HG02884 (cell line): ENCODE results near the gene COQ3.

ENCODE experiments used
- ATAC-seq: cut with Tn5 transposase; IDR thresholded peaks from one replicate; pipeline ENCODE4 v1.9.1; 2021; ENCODE audit warnings: mild to moderate bottlenecking, moderate library complexity; ENCODE audit not compliant: unreplicated experiment

Gene COQ3, protein sequence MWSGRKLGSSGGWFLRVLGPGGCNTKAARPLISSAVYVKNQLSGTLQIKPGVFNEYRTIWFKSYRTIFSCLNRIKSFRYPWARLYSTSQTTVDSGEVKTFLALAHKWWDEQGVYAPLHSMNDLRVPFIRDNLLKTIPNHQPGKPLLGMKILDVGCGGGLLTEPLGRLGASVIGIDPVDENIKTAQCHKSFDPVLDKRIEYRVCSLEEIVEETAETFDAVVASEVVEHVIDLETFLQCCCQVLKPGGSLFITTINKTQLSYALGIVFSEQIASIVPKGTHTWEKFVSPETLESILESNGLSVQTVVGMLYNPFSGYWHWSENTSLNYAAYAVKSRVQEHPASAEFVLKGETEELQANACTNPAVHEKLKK

DNA sequence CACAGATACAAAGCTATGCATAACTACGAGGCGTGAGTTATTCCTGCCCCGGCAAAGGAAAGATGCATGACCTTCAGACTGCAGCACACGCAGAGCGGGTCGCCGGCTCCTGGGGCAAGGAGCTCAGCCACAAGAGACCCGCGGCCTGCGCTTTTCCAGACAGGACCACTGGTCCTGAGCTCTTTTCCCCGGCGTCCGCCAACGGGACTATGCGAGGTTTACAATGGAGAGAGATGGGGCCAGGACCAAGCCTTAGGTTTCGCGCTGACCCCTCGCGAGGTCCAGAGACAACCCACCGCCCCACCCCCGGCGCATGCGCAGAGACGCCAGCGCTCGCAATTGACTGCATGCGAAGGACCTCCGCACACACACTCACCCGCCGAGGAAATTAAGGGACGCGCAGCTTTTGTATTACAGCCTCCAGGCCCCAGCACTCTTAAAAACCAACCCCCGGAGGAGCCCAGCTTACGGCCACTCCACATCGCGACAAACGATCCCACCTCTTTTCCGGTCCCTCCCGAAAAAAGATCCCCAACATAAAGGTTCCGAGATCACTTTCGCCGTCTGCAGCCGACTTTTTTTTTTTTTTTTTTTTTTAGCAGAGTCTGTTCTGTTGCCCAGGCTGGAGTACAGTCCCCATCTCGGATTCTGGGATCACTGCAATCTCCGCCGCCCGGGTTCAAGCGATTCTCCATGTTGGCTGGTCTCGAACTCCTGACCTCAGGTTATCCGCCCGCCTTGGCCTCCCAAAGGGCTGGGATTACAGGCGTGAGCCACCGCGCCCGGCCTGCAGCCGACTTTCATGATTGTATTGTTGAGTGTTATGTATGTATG, at the start of gene COQ3:
COQ3 (minus strand) TSS at position 498 of the 834 bp plus-strand sequence; CDS start at position 482, 16 bp downstream.
- ATAC-seq: peak; percentile 68

DNA sequence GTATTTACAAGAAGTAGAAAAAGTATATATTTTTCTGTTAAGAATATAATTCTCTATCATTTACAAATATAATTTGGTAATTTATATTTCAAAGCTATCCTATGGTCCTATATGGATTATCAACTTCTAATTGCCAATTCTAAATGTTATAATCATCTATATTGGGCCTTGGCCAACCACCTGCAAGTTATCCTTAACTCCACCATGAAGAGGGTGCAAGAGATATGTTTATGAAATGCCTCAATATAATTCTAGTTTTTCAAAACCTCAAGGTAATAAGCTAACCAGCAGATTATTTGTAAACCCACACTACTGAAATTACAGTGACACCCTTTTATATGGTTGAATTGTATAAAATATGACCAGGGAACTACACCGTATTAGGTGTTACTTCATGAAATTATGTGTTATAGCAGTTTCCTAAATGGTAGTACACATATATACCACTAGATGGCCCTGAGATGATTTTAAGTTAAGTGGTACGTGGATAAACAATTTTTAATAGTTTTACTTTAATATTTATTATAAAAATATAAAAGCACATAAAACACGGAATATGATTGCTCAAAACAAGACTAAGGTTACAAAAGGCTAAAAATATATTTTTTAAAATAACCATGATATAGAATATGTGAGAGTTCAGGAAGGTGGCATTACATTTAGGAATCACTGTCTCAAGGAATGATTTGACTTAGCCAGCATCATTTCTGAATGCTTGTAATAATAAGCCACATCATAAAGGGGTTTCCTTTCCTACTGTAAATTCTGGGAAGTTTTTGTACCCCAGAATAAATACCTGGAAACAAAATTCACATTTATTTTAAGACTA, 40.9 kb upstream of the COQ3 start:
- peak; percentile 71 for ATAC-seq

DNA sequence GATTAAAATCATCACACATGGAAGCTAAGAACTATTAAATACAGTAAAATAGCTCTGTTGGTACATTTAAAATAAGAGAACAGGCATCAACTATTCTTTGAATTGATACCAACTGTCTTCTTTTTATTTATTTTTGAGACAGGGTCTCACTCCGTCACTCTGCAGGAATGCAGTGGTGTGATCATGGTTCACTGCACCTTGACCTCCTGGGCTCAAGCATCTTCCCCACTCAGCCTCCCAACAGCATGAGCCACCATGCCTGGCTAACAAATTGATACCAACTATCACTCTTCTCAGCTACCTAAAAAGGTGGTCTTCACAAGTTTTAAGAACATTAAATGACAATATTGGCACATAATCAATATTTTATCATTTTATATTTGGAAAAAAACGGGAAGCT, 38.9 kb upstream of the COQ3 start:
- no peak for ATAC-seq

DNA sequence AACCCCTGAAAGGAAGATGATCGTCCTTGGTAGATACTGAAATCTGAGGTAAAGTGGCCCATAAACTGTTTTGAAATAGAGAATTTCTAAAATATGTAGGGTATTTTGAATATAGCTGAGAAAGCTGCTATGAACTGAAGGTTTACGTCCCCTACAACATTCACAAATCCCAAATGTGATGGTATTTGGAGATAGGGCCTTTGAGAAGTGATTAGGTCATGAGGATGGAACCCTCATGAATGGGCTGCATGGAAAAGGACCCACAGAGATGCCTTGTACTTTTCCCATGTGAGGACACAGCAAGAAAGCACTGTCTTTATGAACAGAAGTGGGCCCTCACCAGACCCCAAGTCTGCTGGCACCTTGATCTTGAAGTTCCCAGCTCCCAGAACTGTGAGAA, 37.9 kb upstream of the COQ3 start:
- no peak for ATAC-seq

GRCh38 chr6:99427988-99428387, 34.0 kb upstream of the COQ3 start:
- ATAC-seq: no peak

DNA sequence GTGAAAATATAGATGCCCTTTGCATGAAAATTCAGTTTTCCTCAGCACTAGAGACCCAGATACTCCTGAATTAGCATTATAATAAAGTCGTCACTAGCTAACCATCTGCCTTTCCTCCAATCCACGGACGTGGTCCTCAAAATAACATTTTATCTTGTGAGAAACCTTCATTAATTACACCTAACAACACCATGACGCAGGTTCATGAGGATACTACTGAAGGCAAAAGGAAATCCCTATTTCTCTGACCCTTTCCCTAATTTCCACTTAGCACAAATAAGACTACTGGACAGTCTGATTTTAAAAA, 32.4 kb upstream of the COQ3 start:
- ATAC-seq: no peak

GRCh38 chr6:99425647-99426450, 31.9 kb upstream of the COQ3 start:
- peak; percentile 43 for ATAC-seq

- peak; percentile 88 for ATAC-seq
Measured at GRCh38 chr6:99424761-99425646, 31.0 kb upstream of the COQ3 start, which contains the start of gene PNISR. Gene PNISR (minus strand): TSS chr6:99425308. CDS start chr6:99414659, 10,649 bp downstream.

- no peak for ATAC-seq
Measured at GRCh38 chr6:99424022-99424421, 30.0 kb upstream of the COQ3 start.

DNA sequence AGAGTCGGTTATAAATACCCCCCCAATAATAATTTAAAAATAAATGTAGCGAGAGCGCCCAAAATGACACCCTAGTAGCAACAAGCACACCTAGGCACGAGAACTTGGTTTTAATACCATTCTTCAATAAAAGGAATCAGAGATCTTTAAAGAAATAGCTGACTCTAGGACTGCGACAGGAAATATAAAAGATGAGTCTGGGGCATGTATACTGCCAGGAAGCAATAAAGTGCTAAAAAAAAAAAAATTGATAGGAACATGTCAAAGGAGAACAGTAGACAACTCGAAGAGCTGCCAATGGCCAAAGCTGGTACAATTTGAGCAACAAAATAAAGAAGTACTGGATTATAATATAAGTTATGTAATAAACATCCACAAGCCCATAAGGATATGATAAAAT, 28.9 kb upstream of the COQ3 start:
- no peak for ATAC-seq

DNA sequence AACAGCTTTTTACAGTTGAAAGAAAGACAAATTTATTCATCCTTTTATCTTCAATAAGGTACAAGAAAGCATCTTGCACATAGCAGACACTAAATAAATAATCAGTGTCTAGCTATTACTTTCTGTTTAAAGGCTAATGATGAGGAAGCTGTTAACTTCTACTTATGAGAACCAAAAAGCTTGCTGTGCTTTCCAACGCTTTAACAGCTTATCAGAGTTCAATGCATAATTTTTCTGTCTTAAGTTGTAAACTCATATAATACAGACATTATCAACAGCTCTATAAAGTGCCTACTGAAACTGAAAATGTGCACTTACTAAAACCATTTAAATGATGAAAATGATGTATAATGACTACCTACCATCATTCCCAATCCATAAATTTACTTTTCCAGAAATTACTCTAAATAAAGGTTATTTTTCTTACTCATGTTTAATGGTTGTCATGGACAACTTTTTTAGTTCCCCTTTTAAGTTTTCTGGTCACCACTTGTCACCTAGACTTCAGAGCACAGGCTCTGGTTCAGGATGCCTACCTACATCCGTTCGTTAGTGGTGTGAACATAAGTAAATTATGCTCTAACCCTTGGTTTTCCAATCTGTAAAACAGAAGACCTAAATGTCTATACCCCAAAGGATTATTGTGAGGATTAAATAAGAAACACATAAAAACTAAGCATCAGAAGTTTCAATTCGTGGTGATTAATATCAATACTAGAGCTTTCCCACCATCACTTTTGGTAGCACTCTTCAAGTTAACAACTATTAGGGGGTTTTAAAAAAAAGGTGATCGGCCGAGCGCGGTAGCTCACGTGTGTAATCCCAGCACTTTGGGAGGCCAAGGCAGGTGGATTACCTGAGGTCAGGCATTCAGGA, 23.1 kb upstream of the COQ3 start:
- peak; percentile 78 for ATAC-seq

GRCh38 chr6:99416226-99416625, 22.2 kb upstream of the COQ3 start:
- no peak for ATAC-seq

- no peak for ATAC-seq
Measured at GRCh38 chr6:99415446-99415845, 21.5 kb upstream of the COQ3 start.

- no peak for ATAC-seq
Measured at GRCh38 chr6:99412065-99412464, 18.1 kb upstream of the COQ3 start.

- ATAC-seq: no peak
Measured at GRCh38 chr6:99409672-99410071, 15.7 kb upstream of the COQ3 start.

GRCh38 chr6:99407076-99407475, 13.1 kb upstream of the COQ3 start:
- no peak for ATAC-seq

DNA sequence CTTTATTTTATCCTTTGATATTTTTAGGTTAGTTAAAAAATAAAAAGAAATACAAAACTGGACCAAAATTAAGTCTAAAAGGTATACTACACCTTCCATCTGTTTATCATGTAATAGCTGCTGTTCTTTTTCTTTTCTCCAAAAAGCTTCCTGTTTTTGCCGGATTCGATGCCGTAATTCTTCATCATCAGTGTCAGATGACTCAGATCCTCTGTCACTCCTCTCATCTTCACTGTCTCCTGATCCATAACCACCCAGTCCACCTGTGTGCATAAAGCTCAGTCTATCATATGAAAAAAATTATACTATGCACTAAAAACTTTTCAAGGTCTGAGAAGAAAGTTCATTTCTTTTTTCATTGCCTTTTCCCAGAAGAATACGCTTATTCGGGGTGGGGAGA, 8.5 kb upstream of the COQ3 start:
- no peak for ATAC-seq

DNA sequence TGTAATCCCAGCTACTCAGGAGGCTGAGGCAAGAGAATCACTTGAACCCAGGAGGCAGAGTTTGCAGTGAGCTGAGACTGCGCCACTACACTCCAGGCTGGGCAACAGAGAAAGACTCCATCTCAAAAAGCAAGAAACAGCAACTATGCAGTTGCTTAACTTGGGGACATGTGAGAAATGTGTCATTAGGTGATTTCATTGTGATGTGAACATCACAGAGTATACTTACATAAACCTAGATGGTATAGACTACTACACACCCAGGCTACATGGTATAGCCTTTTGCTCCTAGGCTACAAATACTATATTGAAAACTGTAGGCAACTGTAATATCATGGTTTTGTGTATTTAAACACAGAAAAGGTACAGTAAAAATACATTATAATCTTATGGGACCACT, 3.3 kb upstream of the COQ3 start:
- ATAC-seq: no peak

DNA sequence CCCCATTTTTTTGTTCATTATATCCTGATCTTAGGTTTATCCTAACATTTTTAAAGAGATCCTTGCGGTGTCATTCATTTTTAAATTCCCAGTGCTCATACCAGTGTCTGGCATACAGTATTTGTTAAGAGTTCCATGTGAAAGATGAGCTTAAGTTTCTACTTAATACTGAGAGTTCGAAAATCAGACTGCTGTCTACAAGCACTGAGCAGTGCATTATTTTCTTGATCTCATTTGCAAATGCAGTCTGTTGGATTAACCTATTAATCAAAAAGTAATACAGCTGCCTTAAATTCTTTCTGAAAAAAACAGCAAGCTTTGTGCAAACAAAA, 663 bp downstream of the COQ3 start:
- peak; percentile 35 for ATAC-seq
